ENCODE measurements around the gene NOLC1.

GRCh38 chr10:102106998-102107397 is 45.2 kb upstream of the NOLC1 start:
- TF ChIP-seq CTCF (IDR thresholded peaks at IDR 0.05) (no peak), POLR2AphosphoS5 (IDR thresholded peaks at IDR 0.05) (no peak)

All from breast epithelium (tissue), 3 donors.